K562 (cell line): ENCODE measurements around the gene PHEX. TPM values are rescaled to one million over a fixed set of nuclear protein-coding genes. Genes with fewer than 3 reads are reported as not detected.

ENCODE experiments used
- ATAC-seq: fragments of 200-7000 bp; cut with Tn5 transposase; 3 replicates; pipeline ENCODE4 v1.9.1; 2020; ENCODE audit warnings: moderate library complexity
- BruUV-seq: library from RNA; stranded (reverse); fragments of 400-500 nt; replicated peaks from 2 replicates; lab custom pipeline; 2021; lab: Mats Ljungman, UMichigan
- CTCF ChIA-PET: fragments of 300-600 bp; formaldehyde crosslinking; extraction: SDS; loops from one replicate; lab custom pipeline; 2021; ENCODE audit warnings: low intra/inter-chr PET ratio; lab: Yijun Ruan, JAX
- POLR2A ChIA-PET: fragments of 300-600, 350-650 bp; sonication (Branson Sonifier 250); formaldehyde crosslinking; extraction: SDS; loops from one replicate; lab custom pipeline; 2021; ENCODE audit warnings: antibody characterized with exemption, inconsistent platforms; lab: Yijun Ruan, JAX
- DNase-seq, 4 experiments: peaks; one replicate each; pipeline versions ENCODE4 v3.0.0 to v3.0.0-alpha.2; 2011 to 2018; ENCODE audit warnings: low spot score in 3 of 4, mixed read lengths in 3 of 4; ENCODE audit errors: extremely low read depth in 1 of 4
- FAIRE-seq: peaks from 2 replicates; lab custom pipeline; 2011; peaks lifted over from hg19 to GRCh38; lab: Jason Lieb, UNC
- H2AFZ ChIP-seq: 2 replicates; pipeline ENCODE4 v1.6.0; 2011; ENCODE audit warnings: low read depth, low read length, control low read depth, inconsistent platforms
- H3K27ac ChIP-seq: fragments of 200-600 bp; 3 replicates; pipeline ENCODE4 v1.8.0; 2011; ENCODE audit warnings: low read depth, mild to moderate bottlenecking, control low read depth, inconsistent platforms, low read length, moderate library complexity, mixed read lengths; ENCODE audit errors: extremely low read depth
- H3K27me3 ChIP-seq, 2 experiments: fragments of 300-600 bp in 1 of 2; 2 replicates in 1 of 2; 3 replicates in 1 of 2; pipeline versions ENCODE4 v1.6.0 to v1.8.0; 2011; ENCODE audit warnings: inconsistent platforms in 2 of 2, low read length in 2 of 2, mild to moderate bottlenecking in 1 of 2, mixed read lengths in 1 of 2, moderate library complexity in 1 of 2; ENCODE audit not compliant: control insufficient read depth in 2 of 2, insufficient read depth in 2 of 2
- H3K36me3 ChIP-seq: fragments of 300-600 bp; 3 replicates; pipeline ENCODE4 v1.8.0; 2011; ENCODE audit warnings: mild to moderate bottlenecking, low read length, inconsistent platforms; ENCODE audit not compliant: control insufficient read depth, insufficient read depth
- H3K4me1 ChIP-seq, 2 experiments: fragments of 200-600 bp in 1 of 2; replicated peaks in 1 of 2; 2 replicates in 1 of 2; 3 replicates in 1 of 2; pipeline versions ENCODE4 v1.5.1 to v1.8.0; 2011; ENCODE audit warnings: inconsistent platforms in 2 of 2, low read length in 2 of 2, mild to moderate bottlenecking in 1 of 2, mixed read lengths in 1 of 2, moderate library complexity in 1 of 2; ENCODE audit not compliant: control insufficient read depth in 2 of 2, insufficient read depth in 2 of 2
- H3K4me2 ChIP-seq: 2 replicates; pipeline ENCODE4 v1.6.1; 2011; ENCODE audit warnings: low read length, control low read depth, inconsistent platforms, mixed read lengths; ENCODE audit not compliant: insufficient read depth
- H3K4me3 ChIP-seq: fragments of 200-600 bp; sonication (generic), shearing (Covaris generic); 2 replicates; pipeline ENCODE4 v1.5.1; 2016; ENCODE audit warnings: control low read depth, inconsistent platforms
- H3K79me2 ChIP-seq: fragments of 200-600 bp; 3 replicates; pipeline ENCODE4 v1.8.0; 2011; ENCODE audit warnings: low read length, inconsistent platforms; ENCODE audit not compliant: control insufficient read depth, insufficient read depth
- H3K9ac ChIP-seq, 2 experiments: 2 replicates each; pipeline versions ENCODE4 v1.6.0 to v1.6.1; 2011; ENCODE audit warnings: low read depth in 2 of 2, low read length in 2 of 2, control low read depth in 1 of 2, inconsistent platforms in 1 of 2, mild to moderate bottlenecking in 1 of 2, mixed read lengths in 1 of 2; ENCODE audit not compliant: insufficient read depth in 1 of 2
- H3K9me1 ChIP-seq: one replicate; pipeline ENCODE4 v1.6.0; 2011; ENCODE audit warnings: inconsistent platforms, mild to moderate bottlenecking, low read length, moderate library complexity; ENCODE audit not compliant: control insufficient read depth, insufficient read depth
- H3K9me3 ChIP-seq: replicated peaks from 2 replicates; pipeline ENCODE4 v1.5.1; 2011; ENCODE audit warnings: low read depth, low read length, inconsistent platforms; ENCODE audit not compliant: control insufficient read depth, insufficient read depth
- H4K20me1 ChIP-seq: replicated peaks from 2 replicates; pipeline ENCODE4 v1.6.1; 2011; ENCODE audit warnings: low read length, inconsistent platforms, mixed read lengths; ENCODE audit not compliant: control insufficient read depth, insufficient read depth
- CHD4 ChIP-seq: fragments of 200-600 bp; sonication (generic); IDR thresholded peaks from 3 replicates; pipeline ENCODE4 v1.6.1; 2012; ENCODE audit warnings: low read depth, mild to moderate bottlenecking, mixed read lengths, low read length, inconsistent platforms; ENCODE audit not compliant: insufficient read depth, insufficient replicate concordance, poor library complexity, severe bottlenecking
- KLF16 ChIP-seq: IDR thresholded peaks from 2 replicates; pipeline ENCODE4 v1.6.1; 2016; ENCODE audit warnings: antibody characterized with exemption
- MBD2 ChIP-seq: sonication (generic); IDR thresholded peaks from 2 replicates; pipeline ENCODE4 v1.6.1; 2016; ENCODE audit warnings: low read depth, borderline replicate concordance
- SIN3A ChIP-seq, 2 experiments: fragments of 150-350 bp in 1 of 2; IDR thresholded peaks; 2 replicates each; pipeline ENCODE4 v1.6.1; 2011 to 2016; ENCODE audit warnings: borderline replicate concordance in 2 of 2, low read depth in 2 of 2, low read length in 2 of 2, mild to moderate bottlenecking in 2 of 2, moderate library complexity in 2 of 2; ENCODE audit not compliant: control insufficient read depth in 1 of 2
- SMC3 ChIP-seq: conservative IDR thresholded peaks from 2 replicates; pipeline ENCODE4 v1.6.1; 2011; ENCODE audit warnings: low read depth, low read length, improper control_type of control experiment; ENCODE audit not compliant: insufficient read depth
- ZNF584 ChIP-seq: fragments of 200-800 bp; sonication (Bioruptor generic); IDR thresholded peaks from 2 replicates; pipeline ENCODE4 v1.6.1; 2016; ENCODE audit warnings: low read depth, mild to moderate bottlenecking, missing genetic modification characterization, missing compliant biosample characterization
- ZSCAN29 ChIP-seq: fragments of 450-650 bp; IDR thresholded peaks from 2 replicates; pipeline ENCODE4 v1.6.1; 2017
- WGBS: fragments of 100-300 bp; shearing (Covaris generic); methylation state at CpG from one replicate; pipeline ENCODE4 v1.1.6; 2016; ENCODE audit warnings: low coverage, mixed read lengths; ENCODE audit not compliant: insufficient coverage; ENCODE audit errors: missing lambda C conversion rate; 5-methylcytosine and 5-hydroxymethylcytosine counted together
- in situ Hi-C: fragments of 300-500 bp; cut with MboI; formaldehyde crosslinking; loops from 4 replicates; pipeline ENCODE4 v1.15.0; 2018; ENCODE audit warnings: inconsistent platforms, mixed read lengths
- intact Hi-C: fragments of 100-400 bp; cut with micrococcal nuclease; formaldehyde crosslinking; loops from 2 replicates; pipeline ENCODE4 v1.14.2; 2022
- polyA plus RNA-seq, 8 experiments: library from polyadenylated mRNA; depleted of rRNA in 4 of 8; stranded (reverse) in 5 of 8; unstranded in 3 of 8; fragments of >200 nt; fragmentation: Nextera tagmentation in 2 of 8; fragmentation: Illumina TruSeq in 1 of 8; extraction: Ambion mirVana in 2 of 8; extraction: Trizol in 1 of 8; gene quantifications; 2 replicates each; pipeline versions ENCODE4 v1.2.1 to v1.2.3, GENCODE V29; 2011 to 2014; ENCODE audit warnings: inconsistent platforms in 1 of 8, missing spikeins in 1 of 8
- total RNA-seq, 7 experiments: library from RNA; depleted of rRNA in 6 of 7; stranded (reverse); fragments of >200 nt in 6 of 7; fragmentation: Illumina TruSeq in 2 of 7; extraction: Trizol in 2 of 7; gene quantifications; 2 replicates each; pipeline versions ENCODE4 v1.2.1 to v1.2.3, GENCODE V29; 2011 to 2021; ENCODE audit warnings: low replicate concordance in 1 of 7

The PHEX gene
- total and polyA plus RNA-seq, 9 of the 15 experiments (the other 6 are each of a cell fraction or from before 2014, with no cell fraction given), result 0.01 to 0.11 (median 0.04) TPM; not detected in 6

DNA sequence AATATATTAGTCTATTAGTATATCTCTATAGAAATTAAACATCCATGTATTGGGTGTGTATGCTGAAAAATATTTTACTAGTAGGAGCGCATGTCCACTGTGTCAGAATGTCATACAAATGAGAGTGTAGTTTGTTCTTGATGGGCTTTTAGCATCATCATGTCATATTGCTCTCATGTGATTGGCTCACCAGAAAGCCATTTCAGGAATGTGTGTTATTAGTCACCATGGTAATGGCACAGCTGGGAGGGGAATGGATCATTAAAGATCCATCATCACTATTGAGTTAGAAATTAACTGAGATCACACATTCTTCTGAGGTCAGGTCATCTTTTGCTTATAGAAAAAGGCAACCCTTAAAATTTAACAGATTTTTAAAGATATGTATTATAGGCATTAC lies 77.3 kb downstream of the PHEX start (continued):
- no peak for TF ChIP-seq SIN3A (IDR thresholded peaks at IDR 0.05; ENCODE audit: borderline replicate concordance in 2 of 2, control insufficient read depth in 1 of 2, low read depth in 2 of 2, low read length in 2 of 2)
- TF ChIP-seq ZNF584, result no peak
- TF ChIP-seq MBD2, result no peak
- no peak for TF ChIP-seq CHD4
- no peak for TF ChIP-seq SMC3
- TF ChIP-seq KLF16, result no peak

DNA sequence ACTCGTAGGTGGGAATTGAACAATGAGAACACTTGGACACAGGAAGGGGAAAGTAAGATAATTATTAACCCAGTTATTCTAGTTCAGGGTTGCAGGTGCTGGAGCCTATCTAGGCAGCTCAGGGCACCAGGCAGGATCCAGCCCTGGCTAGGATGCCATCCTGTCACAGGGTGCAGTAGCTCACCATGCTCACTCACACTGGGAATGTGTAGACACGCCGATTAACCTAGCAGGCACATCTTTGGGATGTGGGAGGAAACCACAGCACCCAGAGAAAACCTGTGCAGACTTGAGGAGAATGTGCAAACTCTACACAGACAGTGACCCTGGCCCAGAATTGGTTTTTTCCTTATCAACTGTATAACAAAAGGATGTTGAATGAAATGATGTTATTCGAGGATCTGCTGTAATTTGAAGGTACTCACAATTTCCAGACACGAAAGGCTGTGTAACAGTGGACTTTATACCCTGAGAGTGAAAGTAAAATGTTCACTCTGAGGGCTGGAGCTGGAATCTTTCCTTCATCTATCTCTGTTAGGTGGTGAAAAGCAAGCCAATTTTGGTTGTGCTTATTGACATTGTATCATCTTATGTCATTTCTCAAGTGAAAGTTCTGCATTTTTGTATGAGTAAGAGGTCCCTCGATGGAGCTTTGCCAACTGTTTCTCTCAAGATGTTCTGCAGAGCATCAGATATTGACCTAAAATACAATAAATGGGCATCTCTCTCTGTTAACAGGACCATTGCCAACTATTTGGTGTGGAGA lies 78.8 kb downstream of the PHEX start:
- in situ Hi-C loops, result no loop called here

More for the DNA sequence above, 78.8 kb downstream of the PHEX start:
- no peaks in the 10 kb centered on the region for H4K20me1 ChIP-seq
- H3K4me1 ChIP-seq, result no peaks in the 10 kb centered on the region
- H3K4me3 ChIP-seq, result no peak overlapping the region
- H3K27me3 ChIP-seq, result no peaks in the 10 kb centered on the region; a peak in 1 of 5 replicates
- no peaks in the 10 kb centered on the region for H3K79me2 ChIP-seq
- H3K27ac ChIP-seq, result no peak overlapping the region
- CTCF ChIA-PET, result no interaction called here
- no peaks in the 10 kb centered on the region for H3K36me3 ChIP-seq
- DNase-seq (no peak), FAIRE-seq (no peak)
- 0% methylated on average over 6 of the region's 6 CpGs for WGBS
- H3K4me2 ChIP-seq, result no peak overlapping the region
- no peak overlapping the region for H2AFZ ChIP-seq
- intact Hi-C loops, result no loop called here
- H3K9me3 ChIP-seq, result no peaks in the 10 kb centered on the region
- no peak overlapping the region for H3K9ac ChIP-seq
- no TSS peak for BruUV-seq
- H3K9me1 ChIP-seq, result no peaks in the 10 kb centered on the region
- no peak for TF ChIP-seq ZSCAN29
- TF ChIP-seq, all 486 proteins: peak for 0
- POLR2A ChIA-PET, result no interaction called here
- no peak for ATAC-seq
